SK-N-SH treated with all-trans-retinoic acid at 6 μM for 48 hours (cell line): ENCODE results near the gene IL15RA.
"Not testable (repeated sequence)": the region's sequence is repeated elsewhere in the genome, so short reads cannot be mapped to it uniquely, and the experiment has no call there.

Source experiments
- ATAC-seq: fragments of 200-7000 bp; cut with Tn5 transposase; 3 replicates; pipeline ENCODE4 v1.9.1; 2020; ENCODE audit warnings: mild to moderate bottlenecking, moderate library complexity
- ARNTL ChIP-seq: fragments of 450-650 bp; formaldehyde crosslinking; IDR thresholded peaks from 2 replicates; pipeline ENCODE4 v1.5.0; 2020; ENCODE audit warnings: low read depth, mild to moderate bottlenecking, moderate library complexity, borderline replicate concordance
- BACH2 ChIP-seq: fragments of 250-450 bp; sonication (Bioruptor Pico); IDR thresholded peaks from 2 replicates; pipeline ENCODE4 v1.9.0; 2021; ENCODE audit warnings: mild to moderate bottlenecking, borderline replicate concordance
- CREB5 ChIP-seq: fragments of 250-450 bp; sonication (Bioruptor Pico); IDR thresholded peaks from 2 replicates; pipeline ENCODE4 v1.5.1; 2020; ENCODE audit warnings: low read depth, mild to moderate bottlenecking, moderate library complexity
- CSRNP3 ChIP-seq: fragments of 250-450 bp; sonication (Bioruptor Pico); IDR thresholded peaks from 2 replicates; pipeline ENCODE4 v1.5.1; 2021; ENCODE audit warnings: mild to moderate bottlenecking, moderate library complexity
- ESRRG ChIP-seq: fragments of 250-450 bp; sonication (Bioruptor Pico); IDR thresholded peaks from 2 replicates; pipeline ENCODE4 v1.6.1; 2021; ENCODE audit warnings: mild to moderate bottlenecking
- GLIS3 ChIP-seq: fragments of 250-450 bp; sonication (Bioruptor Pico); IDR thresholded peaks from 2 replicates; pipeline ENCODE4 v1.5.0; 2020; ENCODE audit warnings: mild to moderate bottlenecking, moderate library complexity
- ISL1 ChIP-seq: fragments of 250-450 bp; sonication (Bioruptor Pico); IDR thresholded peaks from 2 replicates; pipeline ENCODE4 v2.1.2; 2022; ENCODE audit warnings: mild to moderate bottlenecking, moderate library complexity
- OSR1 ChIP-seq: fragments of 250-450 bp; sonication (Bioruptor Pico); IDR thresholded peaks from 2 replicates; pipeline ENCODE4 v1.8.0; 2022; ENCODE audit warnings: moderate library complexity, mild to moderate bottlenecking, inconsistent platforms
- PATZ1 ChIP-seq: fragments of 250-450 bp; sonication (Bioruptor Pico); IDR thresholded peaks from 2 replicates; pipeline ENCODE4 v1.8.0; 2020; ENCODE audit warnings: mild to moderate bottlenecking, moderate library complexity, borderline replicate concordance
- PPARA ChIP-seq: fragments of 250-450 bp; sonication (Bioruptor Pico); IDR thresholded peaks from 2 replicates; pipeline ENCODE4 v1.5.0; 2020; ENCODE audit warnings: mild to moderate bottlenecking, borderline replicate concordance
- RARB ChIP-seq: fragments of 250-450 bp; sonication (Bioruptor Pico); IDR thresholded peaks from 2 replicates; pipeline ENCODE4 v1.8.0; 2021; ENCODE audit warnings: mild to moderate bottlenecking, moderate library complexity
- SNAI2 ChIP-seq: fragments of 250-450 bp; sonication (Bioruptor Pico); IDR thresholded peaks from 2 replicates; pipeline ENCODE4 v1.5.0; 2020; ENCODE audit warnings: mild to moderate bottlenecking, moderate library complexity
- TCF4 ChIP-seq: fragments of 250-450 bp; sonication (Bioruptor Pico); IDR thresholded peaks from 2 replicates; pipeline ENCODE4 v1.8.0; 2021; ENCODE audit warnings: mild to moderate bottlenecking, moderate library complexity, borderline replicate concordance
- TSHZ2 ChIP-seq: fragments of 250-450 bp; sonication (Bioruptor Pico); IDR thresholded peaks from 2 replicates; pipeline ENCODE4 v1.5.0; 2020; ENCODE audit warnings: mild to moderate bottlenecking, moderate library complexity
- ZC3H10 ChIP-seq: fragments of 250-450 bp; sonication (Bioruptor Pico); IDR thresholded peaks from 2 replicates; pipeline ENCODE4 v1.5.1; 2021; ENCODE audit warnings: mild to moderate bottlenecking, moderate library complexity
- ZFP30 ChIP-seq: fragments of 450-650 bp; formaldehyde crosslinking; IDR thresholded peaks from 2 replicates; pipeline ENCODE4 v1.5.0; 2022; ENCODE audit warnings: mild to moderate bottlenecking, moderate library complexity
- ZNF565 ChIP-seq: fragments of 450-650 bp; formaldehyde crosslinking; conservative IDR thresholded peaks from 2 replicates; pipeline ENCODE4 v1.5.0; 2020; ENCODE audit warnings: low read depth, mild to moderate bottlenecking, moderate library complexity
- ZNF70 ChIP-seq: fragments of 450-650 bp; formaldehyde crosslinking; IDR thresholded peaks from 2 replicates; pipeline ENCODE4 v1.5.0; 2020; ENCODE audit warnings: mild to moderate bottlenecking, moderate library complexity
- ZNF8 ChIP-seq: fragments of 450-650 bp; formaldehyde crosslinking; IDR thresholded peaks from 2 replicates; pipeline ENCODE4 v1.5.0; 2020; ENCODE audit warnings: mild to moderate bottlenecking, moderate library complexity

The IL15RA gene

GRCh38 chr10:5963591-5963990, 13.8 kb downstream of the IL15RA start (continued):
- TF ChIP-seq TSHZ2 (CRISPR knock-in tag), result no peak
- TF ChIP-seq PPARA, result no peak
- TF ChIP-seq BACH2, result no peak
- no peak for TF ChIP-seq ZC3H10 (CRISPR knock-in tag)
- TF ChIP-seq TCF4, result no peak

GRCh38 chr10:5963071-5963470, 14.3 kb downstream of the IL15RA start:
- ATAC-seq, result no peak
- TF ChIP-seq ZC3H10 (CRISPR knock-in tag) (no peak), CSRNP3 (CRISPR knock-in tag) (no peak), SNAI2 (CRISPR knock-in tag) (no peak), BACH2 (no peak), OSR1 (no peak), TSHZ2 (CRISPR knock-in tag) (no peak), RARB (CRISPR knock-in tag) (no peak), ZNF565 (no peak), ZNF70 (CRISPR knock-in tag) (no peak), ESRRG (no peak), PATZ1 (CRISPR knock-in tag) (no peak), ZFP30 (CRISPR knock-in tag) (no peak), GLIS3 (CRISPR knock-in tag) (no peak), ISL1 (no peak), ZNF8 (CRISPR knock-in tag) (no peak), PPARA (no peak), CREB5 (CRISPR knock-in tag) (no peak), ARNTL (no peak)

- not testable (repeated sequence) for ATAC-seq
These were observed 14.9 kb downstream of the IL15RA start for GRCh38 chr10:5962358-5962940.
